MCF 10A (cell line): ENCODE results near the gene MOCS1. TPM values are rescaled to one million over a fixed set of nuclear protein-coding genes. Genes with fewer than 3 reads are reported as not detected.

Experiments used
- BruUV-seq: library from RNA; stranded (reverse); fragments of 400-500 nt; replicated peaks from 2 replicates; lab custom pipeline; 2021; lab: Mats Ljungman, UMichigan
- CTCF ChIA-PET: fragments of 300-600 bp; sonication (Branson Sonifier 250); formaldehyde crosslinking; extraction: SDS; loops from one replicate; lab custom pipeline; 2021; ENCODE audit warnings: antibody characterized with exemption, inconsistent platforms; lab: Yijun Ruan, JAX
- POLR2A ChIA-PET: fragments of 300-600, 350-650 bp; sonication (Branson Sonifier 250); formaldehyde crosslinking; extraction: SDS; loops from one replicate; lab custom pipeline; 2020; ENCODE audit warnings: antibody characterized with exemption, inconsistent platforms; lab: Yijun Ruan, JAX
- DNase-seq: peaks from one replicate; pipeline ENCODE4 v3.0.0-alpha.2; 2018; ENCODE audit not compliant: unreplicated experiment
- H3K27ac Mint-ChIP-seq: one replicate; pipeline ENCODE4 v1.8.0; 2022; ENCODE audit warnings: mild to moderate bottlenecking, low read depth, mixed read lengths; ENCODE audit not compliant: unreplicated experiment
- H3K27me3 Mint-ChIP-seq: one replicate; pipeline ENCODE4 v1.8.0; 2022; ENCODE audit warnings: mixed read lengths; ENCODE audit not compliant: insufficient read depth, unreplicated experiment
- H3K36me3 Mint-ChIP-seq: one replicate; pipeline ENCODE4 v1.8.0; 2022; ENCODE audit warnings: mild to moderate bottlenecking, moderate library complexity, mixed read lengths; ENCODE audit not compliant: insufficient read depth, unreplicated experiment
- H3K4me1 Mint-ChIP-seq: one replicate; pipeline ENCODE4 v1.8.0; 2022; ENCODE audit warnings: mixed read lengths; ENCODE audit not compliant: insufficient read depth, unreplicated experiment
- H3K4me3 Mint-ChIP-seq: one replicate; pipeline ENCODE4 v1.8.0; 2022; ENCODE audit warnings: mild to moderate bottlenecking, moderate library complexity, mixed read lengths; ENCODE audit not compliant: unreplicated experiment
- H3K9me3 Mint-ChIP-seq: one replicate; pipeline ENCODE4 v1.8.0; 2022; ENCODE audit warnings: mixed read lengths; ENCODE audit not compliant: unreplicated experiment
- intact Hi-C: fragments of 100-400 bp; cut with micrococcal nuclease; formaldehyde crosslinking; loops from 2 replicates; pipeline ENCODE4 v1.14.1; 2022
- total RNA-seq: library from RNA; stranded (reverse); gene quantifications from 2 replicates; pipeline ENCODE4 v1.2.3, GENCODE V29; 2022
- TF ChIP-seq, protein P1 (sequence below): fragments of 200-600 bp; IDR thresholded peaks from one replicate; pipeline ENCODE4 v1.8.0; 2022; ENCODE audit warnings: antibody characterized with exemption, mild to moderate bottlenecking; ENCODE audit not compliant: unreplicated experiment

Gene MOCS1
- total RNA-seq, 1 experiment from 2014 or later = 5.3 TPM

DNA sequence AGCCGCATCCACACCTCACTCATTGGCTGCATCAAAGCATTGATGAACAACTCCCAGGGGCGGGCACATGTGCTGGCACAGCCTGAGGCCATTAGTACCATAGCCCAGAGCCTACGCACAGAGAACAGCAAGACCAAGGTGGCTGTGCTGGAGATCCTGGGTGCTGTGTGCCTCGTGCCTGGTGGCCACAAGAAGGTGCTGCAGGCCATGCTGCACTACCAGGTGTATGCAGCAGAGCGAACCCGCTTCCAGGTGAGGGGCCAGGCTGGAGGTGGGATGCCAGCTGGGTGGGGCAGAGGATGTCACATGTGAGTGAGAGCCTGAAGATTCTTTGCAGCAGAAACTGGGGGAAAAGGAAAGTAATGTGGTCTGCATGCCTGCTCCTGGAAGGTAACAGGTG is 66.7 kb downstream of the MOCS1 start:
- Mint-ChIP-seq H3K27ac (no peak overlapping the region), H3K27me3 (no peaks in the 10 kb centered on the region), H3K4me3 (no peak overlapping the region), H3K4me1 (no peaks in the 10 kb centered on the region), H3K9me3 (no peaks in the 10 kb centered on the region), H3K36me3 (peaks cover 7% of the 10 kb centered on the region)
- BruUV-seq = no TSS peak
- no peak for DNase-seq
- TF ChIP-seq, protein P1, sequence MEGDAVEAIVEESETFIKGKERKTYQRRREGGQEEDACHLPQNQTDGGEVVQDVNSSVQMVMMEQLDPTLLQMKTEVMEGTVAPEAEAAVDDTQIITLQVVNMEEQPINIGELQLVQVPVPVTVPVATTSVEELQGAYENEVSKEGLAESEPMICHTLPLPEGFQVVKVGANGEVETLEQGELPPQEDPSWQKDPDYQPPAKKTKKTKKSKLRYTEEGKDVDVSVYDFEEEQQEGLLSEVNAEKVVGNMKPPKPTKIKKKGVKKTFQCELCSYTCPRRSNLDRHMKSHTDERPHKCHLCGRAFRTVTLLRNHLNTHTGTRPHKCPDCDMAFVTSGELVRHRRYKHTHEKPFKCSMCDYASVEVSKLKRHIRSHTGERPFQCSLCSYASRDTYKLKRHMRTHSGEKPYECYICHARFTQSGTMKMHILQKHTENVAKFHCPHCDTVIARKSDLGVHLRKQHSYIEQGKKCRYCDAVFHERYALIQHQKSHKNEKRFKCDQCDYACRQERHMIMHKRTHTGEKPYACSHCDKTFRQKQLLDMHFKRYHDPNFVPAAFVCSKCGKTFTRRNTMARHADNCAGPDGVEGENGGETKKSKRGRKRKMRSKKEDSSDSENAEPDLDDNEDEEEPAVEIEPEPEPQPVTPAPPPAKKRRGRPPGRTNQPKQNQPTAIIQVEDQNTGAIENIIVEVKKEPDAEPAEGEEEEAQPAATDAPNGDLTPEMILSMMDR = no peak
- POLR2A ChIA-PET = no interaction called here
- CTCF ChIA-PET = interaction anchor here (0.7 to 1.0 kb wide), 2 partner anchors 505 to 724 kb away, joined by 3 read pairs; no protein-coding TSS in a partner anchor
- intact Hi-C loops = no loop called here

DNA sequence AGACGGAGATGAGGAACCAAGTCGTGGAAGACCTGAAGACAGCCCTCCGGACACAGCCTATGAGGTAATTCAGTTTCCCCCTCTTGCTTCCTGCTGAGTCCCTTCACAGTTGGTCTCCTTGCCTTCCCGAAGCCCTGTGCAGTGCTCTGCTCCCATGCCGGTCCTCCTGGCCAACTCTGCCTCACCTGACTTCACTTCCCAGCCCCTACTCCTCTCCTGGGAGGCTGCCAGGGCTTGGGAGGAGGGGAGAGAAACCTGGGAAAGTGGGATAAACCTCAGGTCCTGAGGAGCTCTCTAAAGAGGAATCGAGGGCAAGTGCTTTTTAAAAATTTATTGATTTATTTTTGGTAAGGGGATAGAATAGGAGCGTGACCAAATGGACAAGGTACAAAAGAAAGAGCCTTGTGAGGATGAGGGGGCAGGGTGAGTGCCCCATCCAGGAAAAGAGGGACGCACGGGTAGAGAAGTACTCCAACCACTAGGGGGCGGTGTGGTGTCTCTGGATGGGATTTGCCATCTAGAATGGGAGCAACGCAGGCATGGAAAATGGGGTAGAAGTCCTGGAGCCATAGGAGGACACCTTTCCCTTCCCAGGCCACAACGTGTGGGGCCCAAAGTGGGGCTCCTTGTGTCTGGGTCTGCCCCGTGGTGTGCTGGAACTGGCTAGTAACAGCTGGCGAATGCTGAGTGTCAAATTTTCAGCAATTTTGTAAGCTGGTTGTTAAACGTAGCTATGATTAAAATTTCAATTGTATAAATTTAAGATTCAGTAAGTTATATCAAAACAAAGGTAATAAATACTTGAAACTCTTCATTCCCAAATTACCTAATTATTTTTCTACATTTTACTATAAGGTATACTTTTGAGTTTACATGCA is 69.0 kb downstream of the MOCS1 start:
- BruUV-seq = no TSS peak
- POLR2A ChIA-PET = no interaction called here

DNA sequence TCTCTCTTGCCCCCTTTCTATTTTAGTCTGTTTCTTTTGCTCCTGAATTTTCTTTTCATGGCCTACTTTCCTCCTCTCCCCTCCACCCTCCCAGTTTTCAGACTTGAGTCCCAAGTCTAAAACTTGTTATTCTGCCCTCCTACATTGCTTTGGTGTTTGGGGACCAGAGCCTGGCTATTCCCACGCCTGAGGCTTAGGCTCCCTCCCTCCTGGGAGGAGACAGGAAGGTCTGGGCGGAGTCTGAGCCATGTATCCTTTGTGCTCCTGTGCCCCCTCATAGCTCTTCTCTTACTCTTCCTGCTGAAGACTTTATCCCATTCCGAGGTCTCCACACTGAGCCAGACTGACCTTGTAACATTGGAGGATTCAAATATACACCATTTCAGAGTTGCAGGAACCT is 72.6 kb downstream of the MOCS1 start:
- Mint-ChIP-seq H3K27ac (no peak overlapping the region), H3K4me3 (no peak overlapping the region), H3K36me3 (peaks cover 7% of the 10 kb centered on the region), H3K4me1 (no peaks in the 10 kb centered on the region), H3K27me3 (peaks cover 11% of the 10 kb centered on the region), H3K9me3 (no peaks in the 10 kb centered on the region)
- CTCF ChIA-PET = no interaction called here
- no peak for DNase-seq
- intact Hi-C loops = no loop called here
- TF ChIP-seq, protein P1 = no peak
- POLR2A ChIA-PET = no interaction called here
- BruUV-seq = no TSS peak

More for the DNA sequence above, 69.0 kb downstream of the MOCS1 start:
- DNase-seq = peak; percentile 73
- Mint-ChIP-seq H3K4me1 (no peaks in the 10 kb centered on the region), H3K4me3 (no peak overlapping the region), H3K27me3 (peaks cover 8% of the 10 kb centered on the region), H3K27ac (no peak overlapping the region), H3K9me3 (no peaks in the 10 kb centered on the region), H3K36me3 (peaks cover 7% of the 10 kb centered on the region)
- intact Hi-C loops = no loop called here
- CTCF ChIA-PET = interaction anchor here (0.6 to 2.2 kb wide), 22 partner anchors 8 to 1332 kb away, joined by 3 to 10 read pairs (median 4); no protein-coding TSS in a partner anchor
- TF ChIP-seq, protein P1 = peak; percentile 62

DNA sequence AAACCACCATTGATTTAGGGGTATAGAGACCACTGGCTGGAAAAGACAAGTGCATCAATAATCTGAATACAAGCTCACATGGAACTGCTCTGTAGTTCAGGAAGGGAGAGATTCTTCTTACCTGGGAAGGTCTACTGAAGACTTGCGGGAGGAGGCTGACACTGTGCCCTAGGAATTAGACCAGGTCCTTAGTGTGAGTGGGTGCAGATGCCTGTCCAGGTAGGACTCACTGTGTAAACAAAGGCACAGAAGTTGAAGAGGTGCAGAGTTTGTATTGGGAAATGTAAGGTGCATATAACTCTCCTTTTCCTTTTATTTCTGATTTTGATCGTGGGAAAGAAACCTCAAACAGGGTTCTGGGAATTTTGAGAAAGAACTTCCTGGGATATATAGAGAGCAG is 75.2 kb downstream of the MOCS1 start:
- H3K27me3 Mint-ChIP-seq = peaks cover 11% of the 10 kb centered on the region
- POLR2A ChIA-PET = no interaction called here
- no peak overlapping the region for H3K27ac Mint-ChIP-seq
- TF ChIP-seq, protein P1 = no peak
- BruUV-seq = no TSS peak
- CTCF ChIA-PET = interaction anchor here (0.5 kb wide), 1 partner anchor 103 kb away, joined by 4 read pairs; no protein-coding TSS in a partner anchor
- H3K4me3 Mint-ChIP-seq = no peak overlapping the region
- DNase-seq = no peak
- intact Hi-C loops = no loop called here
- no peaks in the 10 kb centered on the region for H3K4me1 Mint-ChIP-seq
- peaks cover 7% of the 10 kb centered on the region for H3K36me3 Mint-ChIP-seq
- no peaks in the 10 kb centered on the region for H3K9me3 Mint-ChIP-seq
